ENCODE data around the gene KYAT1.

Gene KYAT1

DNA sequence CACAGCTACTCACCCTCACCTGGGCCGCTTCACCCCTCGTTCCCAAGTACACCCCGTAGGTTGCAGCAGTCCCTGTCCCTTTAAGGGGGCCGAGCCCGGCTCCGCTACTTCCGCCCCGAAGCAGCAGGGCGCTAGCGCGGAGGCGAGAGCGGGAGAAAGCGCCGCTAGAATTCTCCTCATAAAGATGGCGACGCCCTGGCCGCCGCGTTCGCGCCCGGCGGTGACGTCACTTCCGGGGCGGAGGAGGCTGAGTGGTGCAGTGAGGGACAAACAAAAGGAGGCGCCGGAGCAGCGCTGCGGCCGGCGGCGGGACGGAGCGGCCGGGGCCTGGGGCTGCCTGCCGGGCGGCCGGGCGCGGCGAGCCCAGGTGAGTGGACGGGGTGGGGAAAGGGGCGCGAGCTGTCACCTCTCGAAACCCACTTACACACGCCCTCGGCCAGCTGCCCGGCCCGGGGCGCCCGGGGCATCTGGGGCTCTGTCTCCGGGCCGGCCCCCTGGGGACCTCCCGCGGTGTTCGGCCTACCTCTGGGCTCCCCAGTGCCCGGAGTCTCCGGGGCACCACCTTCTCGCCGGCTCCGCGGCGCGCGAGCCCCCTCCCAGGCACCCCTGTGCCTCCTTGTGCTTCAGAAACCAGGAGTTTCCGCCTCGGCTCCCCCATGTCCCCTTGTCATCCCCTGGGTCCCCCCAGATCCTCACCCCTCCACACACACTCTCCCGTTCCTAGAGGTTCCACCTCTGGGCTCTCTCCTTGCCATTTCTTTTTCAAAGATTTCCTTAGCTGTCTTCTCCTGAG lies at the start of gene KYAT1, which contains the start of gene LRRC8A:
KYAT1 (minus strand) TSS at position 67 of the 793 bp plus-strand sequence. CDS start 36,545 bp downstream, outside the sequence.
LRRC8A (plus strand) TSS at position 250 of the 793 bp plus-strand sequence. CDS start 25,032 bp downstream, outside the sequence.
- peak; percentile 99 for DNase-seq

DNA sequence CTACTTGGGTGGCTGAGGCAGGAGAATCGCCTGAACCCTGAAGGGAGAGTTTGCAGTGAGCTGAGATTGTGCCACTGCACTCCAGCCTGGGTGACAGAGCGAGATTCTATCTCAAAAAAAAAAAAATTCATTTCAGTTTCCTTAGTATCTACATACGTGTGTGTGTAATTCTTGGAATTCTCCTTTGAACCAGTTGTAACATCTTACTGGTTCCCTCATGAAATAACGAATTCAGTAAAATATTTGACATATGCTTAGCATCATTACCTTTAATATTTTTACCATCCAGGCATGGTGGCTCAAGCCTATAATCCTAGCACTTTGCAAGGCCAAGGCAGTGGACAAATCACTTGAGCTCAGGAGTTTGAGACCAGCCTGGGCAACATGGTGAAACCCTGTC lies 47.8 kb upstream of the KYAT1 start:
- DNase-seq, result no peak

DNA sequence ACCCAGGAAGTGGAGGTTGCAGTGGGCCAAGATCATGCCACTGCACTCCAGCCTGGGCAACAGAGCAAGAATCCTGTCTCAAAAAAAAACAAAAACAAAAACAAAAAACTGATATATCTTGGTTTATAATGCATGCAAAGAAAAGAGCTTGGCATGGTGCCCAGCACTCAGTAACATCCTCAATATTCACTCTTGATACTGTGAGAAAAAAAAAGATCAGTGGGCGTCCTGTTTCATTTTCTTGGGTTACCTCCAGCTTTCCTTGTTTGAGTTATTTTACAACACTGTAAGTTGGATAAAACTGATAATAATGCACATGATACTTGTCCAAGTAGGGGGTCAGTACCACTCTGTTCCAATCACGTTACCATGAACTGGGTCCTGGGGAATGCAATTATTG lies 46.9 kb upstream of the KYAT1 start:
- DNase-seq, result no peak

DNA sequence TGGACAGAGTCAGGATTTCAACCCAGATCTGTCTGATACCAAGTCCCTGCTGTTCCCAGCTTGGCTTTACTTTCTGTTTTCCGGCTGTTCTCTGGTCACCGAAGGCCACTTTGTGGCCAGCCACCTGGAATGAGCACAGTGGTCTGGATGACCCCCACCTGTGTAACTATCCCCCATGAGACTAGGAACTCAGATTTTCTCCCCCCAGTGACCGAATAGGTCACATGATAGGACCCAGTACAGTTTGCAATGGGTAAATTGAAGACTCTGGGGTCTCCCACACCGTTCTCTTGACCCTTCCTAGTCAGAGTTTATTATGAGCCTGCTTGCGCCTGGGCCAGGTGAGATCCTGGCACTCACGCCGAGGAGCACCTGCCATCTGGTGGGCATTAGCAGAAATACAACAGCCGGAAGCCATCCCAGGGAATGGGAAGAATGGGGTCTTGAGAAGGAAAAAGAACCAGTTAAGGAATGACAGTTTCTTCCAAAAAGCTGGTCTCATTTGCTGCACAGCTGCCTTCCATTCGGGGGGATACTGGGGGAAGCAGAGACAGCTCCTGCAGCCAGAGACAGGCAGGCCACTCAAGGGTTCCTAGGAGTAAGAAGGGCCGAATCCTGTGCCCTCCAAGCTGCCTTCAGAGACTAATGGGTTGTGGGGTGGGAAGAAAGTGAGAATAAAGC lies 46.1 kb upstream of the KYAT1 start:
- peak; percentile 67 for DNase-seq

- no peak for DNase-seq
Measured at GRCh38 chr9:128923493-128923883, 41.7 kb upstream of the KYAT1 start.

- no peak for DNase-seq
Measured at GRCh38 chr9:128921881-128922763, 40.4 kb upstream of the KYAT1 start.

DNA sequence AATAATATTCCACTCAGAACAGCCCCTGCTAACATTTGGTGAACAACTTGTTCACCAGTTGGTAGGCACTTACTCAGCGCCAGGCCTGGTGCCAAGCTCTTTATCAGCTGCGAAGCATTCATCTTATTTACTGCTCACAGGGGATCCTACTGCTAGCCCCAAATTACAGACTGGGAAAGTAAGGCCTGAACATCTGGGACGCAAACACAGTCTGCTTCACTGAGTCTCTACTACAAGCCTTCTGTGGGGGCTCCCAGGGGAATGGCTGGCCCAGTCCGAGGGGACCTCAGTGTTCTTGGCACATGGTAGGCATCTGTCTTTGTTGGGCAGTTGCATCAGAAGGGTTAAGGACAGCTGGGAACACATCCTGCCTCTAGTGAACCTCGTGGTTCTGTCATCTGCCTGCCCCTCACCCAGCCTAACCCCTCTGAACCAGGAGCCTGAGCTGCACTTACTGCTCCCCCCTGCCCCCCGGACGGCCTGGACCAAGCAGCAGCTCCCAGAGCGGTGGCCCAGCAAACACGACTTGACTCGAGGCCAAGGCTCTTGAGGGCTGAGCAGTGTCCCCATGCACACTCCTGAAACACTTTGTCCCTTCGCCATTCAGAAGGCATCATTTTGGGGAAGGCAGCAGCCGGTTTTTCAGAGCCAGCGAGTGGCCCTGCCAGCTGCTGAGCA lies 38.8 kb upstream of the KYAT1 start, which contains the start of gene PHYHD1:
PHYHD1 (plus strand) TSS at position 602 of the 678 bp plus-strand sequence. CDS start 1,342 bp downstream, outside the sequence.
- DNase-seq, result no peak

GRCh38 chr9:128919402-128920089 lies 37.8 kb upstream of the KYAT1 start:
- DNase-seq, result no peak

DNA sequence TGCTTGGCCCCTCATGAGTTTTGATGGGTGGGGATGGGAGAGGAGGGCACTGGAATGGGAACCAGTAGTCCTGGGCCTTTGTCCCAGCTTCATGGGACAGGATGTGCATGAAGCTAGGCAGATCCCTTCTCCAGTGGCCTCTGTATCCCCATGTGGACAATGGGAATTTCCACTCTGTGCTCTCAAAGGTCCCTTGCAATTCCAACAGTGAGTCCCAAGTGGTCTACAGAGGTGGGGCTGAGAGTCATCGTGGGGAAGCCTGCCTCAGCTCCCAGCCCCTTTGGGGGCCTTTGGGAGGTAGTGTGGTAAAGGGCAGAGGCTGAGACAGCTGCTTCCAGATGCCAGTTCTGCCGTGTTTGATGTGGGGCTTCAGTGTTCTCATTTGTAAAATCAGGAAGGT lies 37.2 kb upstream of the KYAT1 start:
- no peak for DNase-seq

- no peak for DNase-seq
Measured at GRCh38 chr9:128917151-128917849, 35.5 kb upstream of the KYAT1 start.

DNA sequence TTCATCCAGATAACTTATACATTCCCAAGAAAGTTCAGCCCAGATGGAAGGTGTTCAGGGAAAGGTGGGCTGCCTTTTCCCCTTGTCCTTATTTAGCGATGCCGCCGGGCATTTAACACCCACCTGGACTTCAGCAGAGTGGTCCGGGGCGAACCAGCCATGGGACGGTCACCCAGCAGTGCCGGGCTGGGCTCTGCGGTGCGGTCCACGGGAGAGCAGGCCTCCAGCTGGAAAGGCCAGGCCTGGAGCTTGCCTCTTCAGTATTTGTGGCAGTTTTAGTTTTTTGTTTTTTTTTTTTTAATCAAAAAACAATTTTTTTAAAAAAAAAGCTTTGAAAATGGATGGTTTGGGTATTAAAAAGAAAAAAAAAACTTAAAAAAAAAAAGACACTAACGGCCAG lies 35.0 kb upstream of the KYAT1 start:
- no peak for DNase-seq

- DNase-seq, result no peak
Measured at GRCh38 chr9:128916204-128916603, 34.5 kb upstream of the KYAT1 start.

DNA sequence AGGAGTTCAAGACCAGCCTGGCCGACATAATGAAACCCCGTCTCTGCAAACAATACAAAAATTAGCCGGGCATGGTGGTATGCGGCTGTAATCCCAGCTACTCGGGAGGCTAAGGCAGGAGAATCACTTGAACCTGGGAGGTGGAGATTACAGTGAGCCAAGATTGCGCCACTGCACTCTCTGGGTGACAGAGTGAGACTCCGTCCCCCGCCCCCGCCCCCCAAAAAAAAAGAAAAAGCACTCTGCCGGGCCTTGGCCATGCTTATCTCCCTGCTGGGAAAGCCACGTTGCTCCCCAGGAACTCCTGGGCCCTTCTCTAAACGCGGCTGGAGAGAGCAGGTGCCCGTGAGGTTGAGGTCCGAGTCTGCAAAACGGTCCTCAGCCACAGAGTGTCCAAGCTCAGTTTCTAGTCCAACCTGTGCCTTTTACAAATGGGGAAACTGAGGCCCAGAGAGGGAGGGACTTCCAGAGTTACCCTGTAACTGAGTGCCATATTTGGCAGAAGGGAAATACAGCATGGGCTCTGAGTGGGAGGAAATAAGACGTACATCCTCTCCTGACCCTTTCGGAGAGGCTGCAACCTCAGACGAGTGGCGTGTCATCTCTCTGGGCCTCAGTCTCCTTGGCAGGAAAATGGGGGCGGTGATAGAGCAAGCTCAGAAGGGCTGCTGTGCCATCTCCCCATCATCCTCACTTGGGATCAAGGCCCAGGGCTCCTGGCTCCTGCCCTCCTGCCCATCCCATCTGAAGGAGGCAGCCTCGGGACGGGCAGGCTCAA lies 32.4 kb upstream of the KYAT1 start:
- DNase-seq, result no peak

DNA sequence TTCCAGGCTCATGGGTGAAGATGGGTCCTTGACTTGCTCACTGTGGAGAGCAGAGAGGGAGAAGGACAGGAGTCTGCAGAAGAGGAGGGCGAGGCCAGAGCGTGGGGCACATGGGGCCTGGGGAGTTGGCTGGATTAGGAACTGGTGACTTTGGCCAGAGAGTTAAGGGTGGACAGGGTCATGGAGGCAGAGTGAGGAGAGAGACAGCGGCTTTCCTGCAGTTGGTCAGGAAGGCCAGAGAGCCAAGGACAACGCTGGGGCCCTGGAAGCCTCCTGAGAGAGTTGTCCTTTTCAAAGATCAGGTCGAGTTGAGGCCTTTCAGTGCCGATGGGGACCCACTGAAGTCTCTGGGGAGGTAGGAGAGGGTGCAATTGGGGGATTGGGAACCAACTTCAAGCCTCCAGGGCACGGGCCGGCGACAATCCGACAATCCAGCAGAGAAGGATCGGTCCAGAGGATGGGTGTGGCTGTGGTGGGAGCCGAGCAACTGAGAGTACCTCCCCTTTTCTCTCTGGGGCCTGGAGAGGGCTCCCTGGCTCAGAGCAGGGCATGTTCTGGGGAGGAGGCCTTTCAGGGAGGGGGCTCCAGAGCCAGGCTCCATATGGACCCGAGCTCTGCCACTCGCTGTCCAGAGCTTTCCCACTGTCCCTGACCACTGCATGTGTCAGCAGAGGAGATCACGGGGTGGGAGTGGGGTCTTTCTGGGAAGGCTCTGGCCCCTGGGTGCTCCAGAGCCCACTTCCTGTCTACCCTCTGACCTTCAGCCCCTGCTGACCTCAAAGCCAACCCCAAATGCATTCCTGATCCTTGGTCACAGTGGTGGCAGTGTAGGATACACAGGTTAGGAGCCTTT lies 31.5 kb upstream of the KYAT1 start:
- DNase-seq, result no peak

GRCh38 chr9:128912270-128912853 lies 30.6 kb upstream of the KYAT1 start:
- DNase-seq, result no peak

GRCh38 chr9:128911529-128912035 lies 29.8 kb upstream of the KYAT1 start:
- no peak for DNase-seq

DNA sequence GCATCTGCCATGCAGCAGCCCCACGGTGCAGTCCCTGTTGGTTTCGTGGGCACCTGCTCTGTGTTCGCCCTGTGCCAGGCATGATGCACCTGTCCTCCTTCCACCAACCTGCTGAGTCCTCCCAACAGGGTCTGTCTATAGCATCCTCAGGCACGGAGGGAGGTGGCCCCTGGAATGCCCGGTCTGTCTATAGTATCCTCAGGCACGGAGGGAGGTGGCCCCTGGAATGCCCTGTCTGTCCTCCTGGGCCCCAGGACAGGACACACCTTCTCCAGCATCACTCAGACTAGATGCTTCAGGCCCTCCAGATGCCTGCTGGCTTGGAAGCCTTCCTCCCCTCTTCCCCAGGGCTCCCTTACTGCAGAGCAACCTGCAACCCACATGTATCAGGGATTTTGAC lies 29.2 kb upstream of the KYAT1 start:
- no peak for DNase-seq

GRCh38 chr9:128909859-128910258 lies 28.1 kb upstream of the KYAT1 start:
- no peak for DNase-seq

GRCh38 chr9:128908372-128908771 lies 26.6 kb upstream of the KYAT1 start:
- no peak for DNase-seq

All from CD4-positive, alpha-beta T cell treated with Interleukin-6 for 4 hours (primary cell).